Vagina (tissue), 2 donors: Measurements from ENCODE around the gene AHSP. TPM values are rescaled to one million over a fixed set of nuclear protein-coding genes. Genes with fewer than 3 reads are reported as not detected.

Source experiments
- DNase-seq, 2 donors: peaks; one replicate each; pipeline ENCODE4 v3.0.0-alpha.2; 2017; ENCODE audit errors: extremely low spot score in 2 of 2
- H3K27ac ChIP-seq: fragments of 200-600 bp; sonication (generic); one replicate; pipeline ENCODE4 v1.5.1; 2019
- H3K27me3 ChIP-seq: fragments of 200-600 bp; sonication (generic); one replicate; pipeline ENCODE4 v1.5.1; 2019
- H3K36me3 ChIP-seq, 2 donors: fragments of 200-600 bp; sonication (generic); one replicate each; pipeline ENCODE4 v1.5.1; 2017 to 2019
- H3K4me1 ChIP-seq: fragments of 200-600 bp; sonication (generic); one replicate; pipeline ENCODE4 v1.5.1; 2019
- H3K4me3 ChIP-seq, 2 donors: fragments of 200-600 bp; sonication (generic); 1 replicate in 1 of 2; 2 replicates in 1 of 2; pipeline ENCODE4 v1.5.1; 2016 to 2019
- H3K9me3 ChIP-seq: fragments of 200-600 bp; sonication (generic); one replicate; pipeline ENCODE4 v1.5.1; 2019
- CTCF ChIP-seq, 3 experiments: fragments of 450-650 bp in 2 of 3; fragments of 200-600 bp in 1 of 3; sonication (generic) in 1 of 3; IDR thresholded peaks; one replicate each; pipeline ENCODE4 v1.5.1; 2017 to 2019; ENCODE audit warnings: antibody characterized with exemption in 3 of 3, mild to moderate bottlenecking in 2 of 3, moderate library complexity in 2 of 3
- POLR2A ChIP-seq, 2 donors: fragments of 450-650 bp; IDR thresholded peaks; one replicate each; pipeline ENCODE4 v1.6.1; 2017; ENCODE audit warnings: antibody characterized with exemption in 2 of 2, mild to moderate bottlenecking in 2 of 2, moderate library complexity in 2 of 2
- POLR2AphosphoS5 ChIP-seq, 2 donors: sonication (generic); formaldehyde crosslinking; IDR thresholded peaks; one replicate each; pipeline ENCODE4 v1.9.0; 2017; ENCODE audit warnings: antibody characterized with exemption in 2 of 2, mild to moderate bottlenecking in 2 of 2, low read depth in 1 of 2; ENCODE audit not compliant: insufficient read depth in 1 of 2
- intact Hi-C: fragments of 100-400 bp; cut with DNase I; formaldehyde crosslinking; loops from one replicate; pipeline ENCODE4 v1.15.1; 2023
- total RNA-seq: library from RNA; depleted of rRNA; stranded (reverse); fragments of >200 nt; gene quantifications from one replicate; pipeline ENCODE4 v1.2.3, GENCODE V29; 2016

The AHSP gene
- total RNA-seq, 1 donor from 2014 or later, result not detected

- DNase-seq, result no peak
- intact Hi-C loops, result no loop called here
Observed at GRCh38 chr16:31531096-31531495, 3.4 kb downstream of the AHSP start.

GRCh38 chr16:31532120-31532519 is 4.4 kb downstream of the AHSP start:
- no peak overlapping the region for H3K4me3 ChIP-seq
- H3K27ac ChIP-seq, result no peak overlapping the region
- no peak for TF ChIP-seq POLR2AphosphoS5 (IDR thresholded peaks at IDR 0.05; ENCODE audit: insufficient read depth in 1 of 2, low read depth in 1 of 2)
- intact Hi-C loops, result no loop called here
- no peaks in the 10 kb centered on the region for H3K9me3 ChIP-seq
- DNase-seq, result no peak
- no peaks in the 10 kb centered on the region for H3K36me3 ChIP-seq
- no peaks in the 10 kb centered on the region for H3K27me3 ChIP-seq
- H3K4me1 ChIP-seq, result peaks cover 9% of the 10 kb centered on the region

More at GRCh38 chr16:31531096-31531495, 3.4 kb downstream of the AHSP start:
- Histone ChIP-seq H3K36me3 (no peaks in the 10 kb centered on the region), H3K4me3 (no peak overlapping the region), H3K27me3 (no peaks in the 10 kb centered on the region), H3K4me1 (peaks cover 9% of the 10 kb centered on the region), H3K9me3 (no peaks in the 10 kb centered on the region), H3K27ac (no peak overlapping the region)
- TF ChIP-seq POLR2AphosphoS5 (IDR thresholded peaks at IDR 0.05; ENCODE audit: insufficient read depth in 1 of 2, low read depth in 1 of 2), result no peak
- TF ChIP-seq CTCF (IDR thresholded peaks at IDR 0.05), result no peak
- TF ChIP-seq POLR2A (IDR thresholded peaks at IDR 0.05), result no peak

GRCh38 chr16:31532896-31533295 is 5.2 kb downstream of the AHSP start:
- no peaks in the 10 kb centered on the region for H3K27me3 ChIP-seq
- H3K9me3 ChIP-seq, result no peaks in the 10 kb centered on the region
- DNase-seq, result no peak
- H3K4me3 ChIP-seq, result no peak overlapping the region
- H3K4me1 ChIP-seq, result peaks cover 16% of the 10 kb centered on the region
- TF ChIP-seq CTCF (IDR thresholded peaks at IDR 0.05) (no peak), POLR2AphosphoS5 (IDR thresholded peaks at IDR 0.05; ENCODE audit: insufficient read depth in 1 of 2, low read depth in 1 of 2) (no peak), POLR2A (IDR thresholded peaks at IDR 0.05) (no peak)
- intact Hi-C loops, result no loop called here
- H3K36me3 ChIP-seq, result no peaks in the 10 kb centered on the region
- H3K27ac ChIP-seq, result no peak overlapping the region

GRCh38 chr16:31535737-31536136 is 8.0 kb downstream of the AHSP start:
- Histone ChIP-seq H3K4me1 (peaks cover 7% of the 10 kb centered on the region), H3K36me3 (no peaks in the 10 kb centered on the region), H3K4me3 (no peak overlapping the region), H3K27ac (no peak overlapping the region), H3K27me3 (no peaks in the 10 kb centered on the region), H3K9me3 (no peaks in the 10 kb centered on the region)
- DNase-seq, result no peak
- TF ChIP-seq POLR2AphosphoS5 (IDR thresholded peaks at IDR 0.05; ENCODE audit: insufficient read depth in 1 of 2, low read depth in 1 of 2) (no peak), CTCF (IDR thresholded peaks at IDR 0.05) (no peak), POLR2A (IDR thresholded peaks at IDR 0.05) (no peak)
- intact Hi-C loops, result no loop called here

GRCh38 chr16:31536804-31537361 is 9.2 kb downstream of the AHSP start:
- H3K27me3 ChIP-seq, result no peaks in the 10 kb centered on the region
- H3K27ac ChIP-seq, result no peak overlapping the region
- intact Hi-C loops, result no loop called here

More at GRCh38 chr16:31536804-31537361, 9.2 kb downstream of the AHSP start:
- no peaks in the 10 kb centered on the region for H3K9me3 ChIP-seq
- TF ChIP-seq CTCF (IDR thresholded peaks at IDR 0.05) (no peak), POLR2AphosphoS5 (IDR thresholded peaks at IDR 0.05; ENCODE audit: insufficient read depth in 1 of 2, low read depth in 1 of 2) (no peak), POLR2A (IDR thresholded peaks at IDR 0.05) (no peak)
- no peak for DNase-seq
- no peak overlapping the region for H3K4me3 ChIP-seq
- H3K36me3 ChIP-seq, result no peaks in the 10 kb centered on the region
- peaks cover 7% of the 10 kb centered on the region for H3K4me1 ChIP-seq
